Gastrocnemius medialis (tissue), 4 donors: ENCODE measurements around the gene ENHO. TPM values are rescaled to one million over a fixed set of nuclear protein-coding genes. Genes with fewer than 3 reads are reported as not detected.
"Not testable (repeated sequence)": the region's sequence is repeated elsewhere in the genome, so short reads cannot be mapped to it uniquely, and the experiment has no call there.

Source experiments
- ATAC-seq, 2 donors: fragments of 150-250 bp; one replicate each; pipeline ENCODE4 v1.9.1; 2016
- DNase-seq, 2 donors: peaks; one replicate each; pipeline ENCODE4 v3.0.0-alpha.2; 2019
- H3K27ac ChIP-seq, 4 donors: fragments of 200-600 bp; sonication (generic); 1 replicate in 1 of 4; 2 replicates in 3 of 4; pipeline ENCODE4 v1.5.1; 2016 to 2018; ENCODE audit warnings: mild to moderate bottlenecking in 2 of 4, moderate library complexity in 1 of 4
- H3K27me3 ChIP-seq, 3 donors: fragments of 200-600 bp; sonication (generic) in 2 of 3; 1 replicate in 1 of 3; 2 replicates in 2 of 3; pipeline versions ENCODE4 v1.5.1 to v1.6.0; 2016 to 2019; ENCODE audit warnings: mild to moderate bottlenecking in 1 of 3, moderate library complexity in 1 of 3
- H3K36me3 ChIP-seq, 2 donors: fragments of 200-600 bp; sonication (generic) in 1 of 2; one replicate each; pipeline ENCODE4 v1.5.1; 2017 to 2018
- H3K4me1 ChIP-seq, 2 donors: fragments of 200-600 bp; sonication (generic) in 1 of 2; one replicate each; pipeline ENCODE4 v1.5.1; 2016 to 2017; ENCODE audit warnings: mild to moderate bottlenecking in 2 of 2
- H3K4me3 ChIP-seq, 4 donors: fragments of 200-600 bp; sonication (generic) in 3 of 4; 1 replicate in 1 of 4; 2 replicates in 3 of 4; pipeline ENCODE4 v1.5.1; 2016 to 2019; ENCODE audit warnings: mild to moderate bottlenecking in 2 of 4
- H3K9me3 ChIP-seq, 3 donors: fragments of 200-600 bp; sonication (generic) in 2 of 3; 1 replicate in 1 of 3; 2 replicates in 2 of 3; pipeline ENCODE4 v1.5.1; 2016 to 2019
- POLR2A ChIP-seq, 2 donors: fragments of 450-650 bp; IDR thresholded peaks; one replicate each; pipeline ENCODE4 v1.6.1; 2017; ENCODE audit warnings: antibody characterized with exemption in 2 of 2, mild to moderate bottlenecking in 2 of 2, moderate library complexity in 2 of 2
- in situ Hi-C, 4 donors: fragments of 200-750 bp; cut with MboI; loops; one replicate each; pipeline versions ENCODE4 v1.15.0 to v1.8.0; 2017; ENCODE audit warnings: low sequenced_read_pairs in 4 of 4
- intact Hi-C: fragments of 100-400 bp; cut with DNase I; formaldehyde crosslinking; loops from one replicate; pipeline ENCODE4 v1.15.1; 2023; ENCODE audit warnings: low total_unique reads
- total RNA-seq, 4 donors: library from RNA; depleted of rRNA; stranded (reverse); fragments of >200 nt; gene quantifications; one replicate each; pipeline versions ENCODE4 v1.1.0 to v1.2.3, GENCODE V29; 2016
- TF ChIP-seq, protein P1 (sequence below), 5 experiments: fragments of 450-650 bp in 3 of 5; fragments of 200-600 bp in 2 of 5; sonication (generic) in 2 of 5; IDR thresholded peaks in 4 of 5; conservative IDR thresholded peaks in 1 of 5; 1 replicate in 4 of 5; 2 replicates in 1 of 5; pipeline ENCODE4 v1.5.1; 2016 to 2019; ENCODE audit warnings: antibody characterized with exemption in 5 of 5, mild to moderate bottlenecking in 3 of 5, moderate library complexity in 3 of 5

The ENHO gene
- total RNA-seq, 4 donors from 2014 or later, result 0.65 TPM; not detected in 3

DNA sequence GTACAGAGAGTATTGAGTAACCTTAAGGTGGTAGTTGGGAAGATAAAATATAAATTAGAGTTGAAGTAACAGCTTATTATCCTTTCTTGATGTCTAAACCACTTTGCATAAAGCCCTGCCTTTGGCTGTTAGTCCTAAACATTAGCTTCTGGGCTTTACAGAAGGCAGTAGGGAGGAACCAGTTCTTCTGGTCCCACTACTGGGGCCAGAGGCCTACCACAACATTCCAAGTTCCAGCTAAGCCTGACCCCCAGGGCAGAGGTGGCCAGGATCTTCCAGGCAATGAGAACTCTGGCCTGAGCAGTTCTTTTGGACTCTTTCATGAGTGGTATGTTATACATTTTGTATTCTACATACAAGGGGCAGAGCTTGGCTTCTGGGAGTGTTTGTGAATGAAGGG is 38.1 kb downstream of the ENHO start:
- H3K4me1 ChIP-seq, result peaks cover 0 to 8% of the 10 kb centered on the region in 2 donors
- TF ChIP-seq, protein P1, sequence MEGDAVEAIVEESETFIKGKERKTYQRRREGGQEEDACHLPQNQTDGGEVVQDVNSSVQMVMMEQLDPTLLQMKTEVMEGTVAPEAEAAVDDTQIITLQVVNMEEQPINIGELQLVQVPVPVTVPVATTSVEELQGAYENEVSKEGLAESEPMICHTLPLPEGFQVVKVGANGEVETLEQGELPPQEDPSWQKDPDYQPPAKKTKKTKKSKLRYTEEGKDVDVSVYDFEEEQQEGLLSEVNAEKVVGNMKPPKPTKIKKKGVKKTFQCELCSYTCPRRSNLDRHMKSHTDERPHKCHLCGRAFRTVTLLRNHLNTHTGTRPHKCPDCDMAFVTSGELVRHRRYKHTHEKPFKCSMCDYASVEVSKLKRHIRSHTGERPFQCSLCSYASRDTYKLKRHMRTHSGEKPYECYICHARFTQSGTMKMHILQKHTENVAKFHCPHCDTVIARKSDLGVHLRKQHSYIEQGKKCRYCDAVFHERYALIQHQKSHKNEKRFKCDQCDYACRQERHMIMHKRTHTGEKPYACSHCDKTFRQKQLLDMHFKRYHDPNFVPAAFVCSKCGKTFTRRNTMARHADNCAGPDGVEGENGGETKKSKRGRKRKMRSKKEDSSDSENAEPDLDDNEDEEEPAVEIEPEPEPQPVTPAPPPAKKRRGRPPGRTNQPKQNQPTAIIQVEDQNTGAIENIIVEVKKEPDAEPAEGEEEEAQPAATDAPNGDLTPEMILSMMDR (IDR thresholded peaks at IDR 0.05 in 4 of 5, conservative IDR thresholded peaks at IDR 0.05 in 1 of 5), result no peak
- no peak for TF ChIP-seq POLR2A (IDR thresholded peaks at IDR 0.05)
- ATAC-seq (no peak), DNase-seq (no peak)
- H3K27ac ChIP-seq, result no peak overlapping the region
- H3K4me3 ChIP-seq, result no peak overlapping the region
- no peaks in the 10 kb centered on the region for H3K9me3 ChIP-seq
- intact Hi-C loops (no loop called here), in situ Hi-C loops (no loop called here)
- H3K36me3 ChIP-seq, result no peaks in the 10 kb centered on the region
- no peaks in the 10 kb centered on the region for H3K27me3 ChIP-seq

DNA sequence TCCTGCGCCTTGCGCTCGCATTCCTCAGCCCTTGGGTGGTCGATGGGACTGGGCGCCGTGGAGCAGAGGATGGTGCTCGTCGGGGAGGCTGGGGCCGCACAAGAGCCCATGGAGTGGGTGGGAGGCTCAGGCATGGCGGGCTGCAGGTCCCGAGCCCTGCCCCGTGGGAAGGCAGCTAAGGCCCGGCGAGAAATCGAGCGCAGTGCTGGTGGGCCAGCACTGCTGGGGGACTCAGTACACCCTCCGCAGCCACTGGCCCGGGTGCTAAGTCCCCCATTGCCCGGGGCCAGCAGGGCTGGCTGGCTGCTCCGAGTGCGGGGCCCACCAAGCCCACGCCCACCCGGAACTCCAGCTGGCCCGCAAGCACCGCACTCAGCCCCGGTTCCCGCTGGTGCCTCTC is 40.0 kb downstream of the ENHO start:
- H3K4me1 ChIP-seq, H3K9me3 ChIP-seq, H3K36me3 ChIP-seq, H3K4me3 ChIP-seq, H3K27me3 ChIP-seq, intact Hi-C loops, in situ Hi-C loops, ATAC-seq, DNase-seq, H3K27ac ChIP-seq: not testable (repeated sequence)

DNA sequence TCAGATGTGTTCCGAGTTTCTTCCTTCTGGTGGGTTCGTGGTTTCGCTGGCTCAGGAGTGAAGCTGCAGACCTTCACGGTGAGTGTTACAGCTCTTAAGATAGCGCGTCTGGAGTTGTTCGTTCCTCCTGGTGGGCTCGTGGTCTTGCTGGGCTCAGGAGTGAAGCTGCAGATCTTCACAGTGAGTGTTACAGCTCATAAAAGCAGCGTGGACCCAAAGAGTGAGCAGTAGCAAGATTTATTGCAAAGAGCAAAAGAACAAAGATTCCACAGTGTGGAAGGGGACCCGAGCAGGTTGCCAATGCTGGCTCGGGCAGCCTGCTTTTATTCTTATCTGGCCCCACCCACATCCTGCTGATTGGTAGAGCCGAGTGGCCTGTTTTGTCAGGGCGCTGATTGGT is 41.2 kb downstream of the ENHO start:
- H3K4me3 ChIP-seq, H3K4me1 ChIP-seq, intact Hi-C loops, in situ Hi-C loops, H3K27ac ChIP-seq, H3K27me3 ChIP-seq, ATAC-seq, H3K36me3 ChIP-seq, DNase-seq, H3K9me3 ChIP-seq: not testable (repeated sequence)

DNA sequence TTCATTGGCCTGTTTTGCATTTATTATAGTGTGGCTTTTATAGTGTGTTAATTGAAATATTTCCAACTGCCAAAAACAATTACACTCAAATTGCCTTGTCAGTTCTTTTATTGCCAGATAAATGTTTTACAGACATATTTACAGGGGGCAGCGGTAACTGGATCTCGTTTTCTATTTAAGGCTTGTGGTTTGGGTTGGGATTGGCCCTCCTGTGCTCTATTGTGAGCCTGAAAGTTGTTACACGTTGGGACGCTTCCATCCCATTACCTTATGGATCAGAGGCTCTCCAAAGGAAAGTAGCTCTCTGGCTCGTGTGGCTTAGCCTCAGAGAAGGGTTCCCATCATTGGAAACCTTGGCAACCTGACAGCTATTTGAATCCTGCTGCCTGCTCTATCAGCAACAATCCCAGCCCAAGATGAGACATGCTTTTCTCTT is 43.3 kb downstream of the ENHO start:
- in situ Hi-C loops, result no loop called here
- peaks cover 0 to 3% of the 10 kb centered on the region in 2 donors for H3K4me1 ChIP-seq

DNA sequence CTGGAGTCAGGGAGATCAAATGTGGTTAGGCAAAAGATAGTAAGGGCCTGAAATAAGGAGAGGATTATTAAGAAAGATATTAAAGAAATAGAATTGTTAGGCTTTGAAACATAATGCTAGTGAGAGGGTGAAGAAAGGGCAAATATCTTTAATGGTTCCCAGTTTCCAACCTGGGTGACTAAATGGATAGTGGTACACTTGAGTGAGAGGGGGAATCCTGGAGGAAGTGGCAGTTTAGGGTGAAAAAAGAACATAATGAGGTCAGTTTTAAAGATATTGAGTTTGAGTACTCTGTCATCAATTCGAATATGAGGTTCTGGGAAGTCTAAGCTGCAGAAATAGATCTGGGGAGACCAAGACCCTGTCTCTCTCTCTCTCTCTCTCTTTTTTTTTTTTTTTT is 45.2 kb downstream of the ENHO start:
- Histone ChIP-seq H3K4me3 (no peak overlapping the region), H3K36me3 (no peaks in the 10 kb centered on the region), H3K4me1 (no peaks in the 10 kb centered on the region), H3K9me3 (no peaks in the 10 kb centered on the region), H3K27ac (no peak overlapping the region), H3K27me3 (no peaks in the 10 kb centered on the region)
- in situ Hi-C loops, result no loop called here
- DNase-seq, result no peak
- TF ChIP-seq, protein P1 (IDR thresholded peaks at IDR 0.05 in 4 of 5, conservative IDR thresholded peaks at IDR 0.05 in 1 of 5), result no peak
- no peak for TF ChIP-seq POLR2A (IDR thresholded peaks at IDR 0.05)
- ATAC-seq, result no peak
- intact Hi-C loops, result no loop called here

More for the DNA sequence above, 43.3 kb downstream of the ENHO start:
- Histone ChIP-seq H3K27ac (no peak overlapping the region), H3K36me3 (no peaks in the 10 kb centered on the region), H3K4me3 (no peak overlapping the region), H3K9me3 (no peaks in the 10 kb centered on the region), H3K27me3 (no peaks in the 10 kb centered on the region)
- ATAC-seq (no peak), DNase-seq (no peak)
- intact Hi-C loops, result no loop called here
- TF ChIP-seq POLR2A (IDR thresholded peaks at IDR 0.05), result no peak
- TF ChIP-seq, protein P1 (IDR thresholded peaks at IDR 0.05 in 4 of 5, conservative IDR thresholded peaks at IDR 0.05 in 1 of 5), result no peak

DNA sequence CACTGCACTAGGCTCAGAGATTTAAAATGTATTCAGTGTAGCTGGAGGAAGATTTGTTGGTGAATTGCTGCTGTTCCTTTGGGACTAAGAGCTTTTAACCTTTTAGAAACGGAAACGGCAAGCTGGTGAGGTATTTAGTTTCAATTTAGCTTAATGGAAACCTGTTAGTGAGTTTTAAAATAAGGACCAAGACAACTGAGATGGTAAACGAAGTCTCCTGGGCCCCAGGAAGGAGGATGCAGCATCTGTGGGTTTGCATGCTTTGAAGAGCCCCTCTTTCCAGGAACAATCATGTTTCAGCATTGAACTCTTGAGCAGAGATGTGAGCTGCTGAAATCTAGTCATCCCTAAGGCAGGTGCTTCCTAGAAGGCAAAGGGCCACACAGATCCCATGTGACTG is 47.7 kb downstream of the ENHO start:
- no peak for DNase-seq
- H3K9me3 ChIP-seq, result no peaks in the 10 kb centered on the region
- H3K27me3 ChIP-seq, result no peaks in the 10 kb centered on the region
- H3K4me3 ChIP-seq, result no peak overlapping the region
- no peaks in the 10 kb centered on the region for H3K4me1 ChIP-seq
- no peaks in the 10 kb centered on the region for H3K36me3 ChIP-seq
- H3K27ac ChIP-seq, result no peak overlapping the region
- ATAC-seq, result no peak
- no peak for TF ChIP-seq POLR2A (IDR thresholded peaks at IDR 0.05)
- TF ChIP-seq, protein P1 (IDR thresholded peaks at IDR 0.05 in 4 of 5, conservative IDR thresholded peaks at IDR 0.05 in 1 of 5), result no peak
- in situ Hi-C loops, result no loop called here
- intact Hi-C loops, result no loop called here
